IMR-90 (cell line): ENCODE data around the gene KLHL3.

Experiments used
- BHLHE40 ChIP-seq: fragments of 150-350 bp; IDR thresholded peaks from 2 replicates; pipeline ENCODE4 v1.6.1; 2016; ENCODE audit warnings: mild to moderate bottlenecking, low read depth, low read length
- CEBPB ChIP-seq: IDR thresholded peaks from 2 replicates; pipeline ENCODE4 v1.6.1; 2012; ENCODE audit warnings: low read depth, low read length, improper control_type of control experiment
- CTCF ChIP-seq: conservative IDR thresholded peaks from 2 replicates; pipeline ENCODE4 v1.5.1; 2012; ENCODE audit warnings: mild to moderate bottlenecking, low read depth, low read length, improper control_type of control experiment
- ELK1 ChIP-seq: fragments of 150-350 bp; IDR thresholded peaks from 2 replicates; pipeline ENCODE4 v1.6.1; 2016; ENCODE audit warnings: low read depth, mild to moderate bottlenecking, low read length, moderate library complexity, borderline replicate concordance
- MAFK ChIP-seq: IDR thresholded peaks from 2 replicates; pipeline ENCODE4 v1.6.1; 2012; ENCODE audit warnings: low read depth, low read length, improper control_type of control experiment
- MXI1 ChIP-seq: IDR thresholded peaks from 2 replicates; pipeline ENCODE4 v1.6.1; 2012; ENCODE audit warnings: low read depth, mild to moderate bottlenecking, low read length, moderate library complexity, borderline replicate concordance
- NFE2L2 ChIP-seq: fragments of 150-350 bp; IDR thresholded peaks from 2 replicates; pipeline ENCODE4 v1.6.1; 2016; ENCODE audit warnings: low read depth, mild to moderate bottlenecking, low read length
- POLR2A ChIP-seq: IDR thresholded peaks from 2 replicates; pipeline ENCODE4 v1.6.1; 2012; ENCODE audit warnings: mild to moderate bottlenecking, low read depth, low read length
- RCOR1 ChIP-seq: IDR thresholded peaks from 2 replicates; pipeline ENCODE4 v1.6.1; 2012; ENCODE audit warnings: mild to moderate bottlenecking, low read length, improper control_type of control experiment; ENCODE audit not compliant: insufficient replicate concordance
- RFX5 ChIP-seq: IDR thresholded peaks from 2 replicates; pipeline ENCODE4 v1.8.0; 2012; ENCODE audit warnings: low read depth, mild to moderate bottlenecking, low read length, moderate library complexity
- SMC3 ChIP-seq: fragments of 150-350 bp; IDR thresholded peaks from 2 replicates; pipeline ENCODE4 v1.6.1; 2016; ENCODE audit warnings: low read depth, mild to moderate bottlenecking, antibody characterized with exemption, low read length, moderate library complexity

GRCh38 chr5:137636099-137636498 lies 99.8 kb downstream of the KLHL3 start:
- no peak for TF ChIP-seq POLR2A
- no peak for TF ChIP-seq CTCF
- no peak for TF ChIP-seq CEBPB
- TF ChIP-seq ELK1: no peak
- TF ChIP-seq NFE2L2: no peak
- no peak for TF ChIP-seq MXI1
- no peak for TF ChIP-seq SMC3
- TF ChIP-seq RFX5: no peak
- TF ChIP-seq BHLHE40: no peak
- no peak for TF ChIP-seq MAFK
- TF ChIP-seq RCOR1: no peak
